GM18907 (cell line): Measurements from ENCODE around the gene RPA1.

Experiments
- ATAC-seq: cut with Tn5 transposase; IDR thresholded peaks from one replicate; pipeline ENCODE4 v1.9.1; 2021; ENCODE audit warnings: mild to moderate bottlenecking, moderate library complexity; ENCODE audit not compliant: unreplicated experiment

Gene RPA1

GRCh38 chr17:1939981-1940809 lies 110.4 kb downstream of the RPA1 start:
- no peak for ATAC-seq

DNA sequence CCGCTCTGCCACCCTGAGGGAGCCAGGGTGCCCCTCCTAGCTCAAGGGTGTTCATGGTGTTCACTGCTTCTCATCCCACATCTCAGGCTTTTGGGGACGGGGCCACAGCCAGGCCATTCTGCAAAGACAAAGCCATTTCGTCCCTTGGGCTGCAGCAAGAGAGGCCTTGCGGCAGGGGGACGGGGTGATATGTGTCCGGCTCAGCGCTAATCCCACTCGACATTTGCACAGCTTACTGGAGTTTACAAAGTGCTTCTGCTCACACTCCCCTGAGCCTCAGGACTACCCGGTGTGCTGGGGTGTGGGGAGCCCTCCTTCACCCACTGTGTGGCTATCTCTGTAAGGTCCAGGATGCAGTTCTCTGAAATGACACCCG lies 111.0 kb downstream of the RPA1 start:
- ATAC-seq = no peak

GRCh38 chr17:1941272-1942065 lies 111.7 kb downstream of the RPA1 start:
- no peak for ATAC-seq

DNA sequence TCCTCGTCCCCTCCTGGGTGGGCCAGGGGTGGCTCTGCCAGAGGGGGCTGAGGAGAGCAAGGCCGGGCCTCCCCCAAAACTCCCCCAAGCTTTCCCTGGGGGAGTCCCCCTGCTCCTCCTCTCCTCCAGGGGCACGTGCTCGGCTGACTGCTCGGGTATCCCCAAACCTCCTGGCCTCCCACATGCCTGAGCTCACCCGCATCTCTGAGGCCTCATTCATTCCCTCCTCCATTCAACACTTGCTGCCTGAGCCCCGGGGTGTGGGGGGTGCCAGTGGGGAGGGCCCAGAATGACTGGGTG lies 112.2 kb downstream of the RPA1 start:
- no peak for ATAC-seq

DNA sequence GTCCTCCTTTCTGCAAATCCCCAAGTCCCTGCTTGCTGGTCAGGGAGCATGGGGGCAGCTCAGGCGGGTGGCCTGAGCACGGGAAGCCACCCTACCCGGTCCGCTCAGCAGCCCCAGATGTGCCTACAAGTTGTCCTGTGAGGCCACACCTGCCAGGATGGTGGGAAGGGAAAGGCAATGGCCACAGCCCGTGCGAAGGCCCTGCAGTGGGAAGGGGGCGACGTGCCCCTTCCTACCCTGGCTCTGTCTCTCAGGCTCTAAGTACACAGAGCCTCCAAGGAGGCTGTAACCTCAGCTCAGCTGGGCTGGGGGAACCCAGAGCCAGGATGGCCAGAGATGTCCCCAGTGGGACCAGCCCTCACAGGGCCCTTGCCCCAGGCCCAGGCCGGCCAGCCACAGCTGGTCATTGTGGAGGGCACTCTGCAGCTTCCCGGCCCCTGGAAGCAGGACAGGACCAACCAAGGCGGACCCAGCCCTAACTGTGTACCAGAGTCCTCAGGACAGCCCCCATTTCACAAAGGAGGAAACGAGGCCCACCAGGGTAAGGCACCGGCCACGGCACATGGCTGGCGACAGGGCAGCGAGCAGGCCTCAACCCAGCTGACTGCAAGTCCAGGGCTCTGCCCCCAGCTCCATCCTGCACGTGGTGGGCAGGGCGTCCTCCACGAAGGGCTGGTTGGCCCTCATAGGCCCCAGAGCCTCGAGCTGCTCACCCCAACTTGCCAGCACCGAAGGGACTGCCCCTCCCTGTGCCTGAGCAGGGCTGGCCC lies 113.0 kb downstream of the RPA1 start:
- ATAC-seq = no peak

- ATAC-seq = no peak
These were observed 113.6 kb downstream of the RPA1 start for GRCh38 chr17:1943436-1943831.

DNA sequence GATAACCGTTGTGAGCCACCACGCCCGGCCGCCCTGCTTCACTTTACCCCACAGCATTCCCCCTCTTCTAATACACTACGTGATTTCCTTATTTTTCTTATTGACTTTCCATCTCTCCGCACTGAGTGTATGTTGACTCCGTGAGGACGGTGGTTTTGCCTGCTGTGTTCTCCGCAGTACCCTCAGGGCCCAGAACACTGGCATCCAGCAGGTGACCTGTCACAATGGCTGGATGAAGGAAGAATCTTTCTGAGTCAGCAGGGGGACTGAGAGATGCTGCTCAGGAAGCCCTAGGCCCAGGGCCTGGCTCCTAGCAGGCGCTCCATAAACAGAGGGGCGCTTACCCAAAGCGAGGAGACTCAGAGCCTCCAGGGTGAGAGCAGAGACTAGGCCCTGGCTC lies 115.8 kb downstream of the RPA1 start:
- no peak for ATAC-seq

GRCh38 chr17:1946021-1946932 lies 116.5 kb downstream of the RPA1 start:
- ATAC-seq = no peak

- ATAC-seq = no peak
These were observed 117.5 kb downstream of the RPA1 start for GRCh38 chr17:1947229-1947742.

GRCh38 chr17:1947743-1948516 lies 118.1 kb downstream of the RPA1 start:
- ATAC-seq = no peak

GRCh38 chr17:1948517-1948825 lies 118.7 kb downstream of the RPA1 start:
- ATAC-seq = no peak
